GM21447 (cell line): Measurements from ENCODE around the gene STEAP2.

Experiments
- ATAC-seq: cut with Tn5 transposase; IDR thresholded peaks from one replicate; pipeline ENCODE4 v1.9.1; 2021; ENCODE audit not compliant: unreplicated experiment

STEAP2 gene

GRCh38 chr7:90267263-90267858, 55.8 kb downstream of the STEAP2 start:
- no peak for ATAC-seq

- ATAC-seq = no peak
Observed at GRCh38 chr7:90269163-90269562, 57.6 kb downstream of the STEAP2 start.

GRCh38 chr7:90270431-90271178, 59.1 kb downstream of the STEAP2 start:
- no peak for ATAC-seq

GRCh38 chr7:90271753-90272152, 60.2 kb downstream of the STEAP2 start:
- ATAC-seq = no peak

GRCh38 chr7:90272242-90272641, 60.7 kb downstream of the STEAP2 start:
- ATAC-seq = no peak

GRCh38 chr7:90274161-90274560, 62.6 kb downstream of the STEAP2 start:
- ATAC-seq = no peak

- no peak for ATAC-seq
Observed at GRCh38 chr7:90276033-90276728, 64.6 kb downstream of the STEAP2 start.
